Jurkat, Clone E6-1 (cell line): Measurements from ENCODE around the gene BHLHA15.
"Not testable (repeated sequence)": the region's sequence is repeated elsewhere in the genome, so short reads cannot be mapped to it uniquely, and the experiment has no call there.

ENCODE experiments used
- DNase-seq: peaks from one replicate; pipeline ENCODE4 v3.0.0-alpha.2; 2011; ENCODE audit warnings: low read depth, low spot score
- H3K4me3 ChIP-seq: 2 replicates; pipeline ENCODE4 v1.5.1; 2011; ENCODE audit warnings: mild to moderate bottlenecking, low read length, control low read depth, moderate library complexity

BHLHA15 gene

DNA sequence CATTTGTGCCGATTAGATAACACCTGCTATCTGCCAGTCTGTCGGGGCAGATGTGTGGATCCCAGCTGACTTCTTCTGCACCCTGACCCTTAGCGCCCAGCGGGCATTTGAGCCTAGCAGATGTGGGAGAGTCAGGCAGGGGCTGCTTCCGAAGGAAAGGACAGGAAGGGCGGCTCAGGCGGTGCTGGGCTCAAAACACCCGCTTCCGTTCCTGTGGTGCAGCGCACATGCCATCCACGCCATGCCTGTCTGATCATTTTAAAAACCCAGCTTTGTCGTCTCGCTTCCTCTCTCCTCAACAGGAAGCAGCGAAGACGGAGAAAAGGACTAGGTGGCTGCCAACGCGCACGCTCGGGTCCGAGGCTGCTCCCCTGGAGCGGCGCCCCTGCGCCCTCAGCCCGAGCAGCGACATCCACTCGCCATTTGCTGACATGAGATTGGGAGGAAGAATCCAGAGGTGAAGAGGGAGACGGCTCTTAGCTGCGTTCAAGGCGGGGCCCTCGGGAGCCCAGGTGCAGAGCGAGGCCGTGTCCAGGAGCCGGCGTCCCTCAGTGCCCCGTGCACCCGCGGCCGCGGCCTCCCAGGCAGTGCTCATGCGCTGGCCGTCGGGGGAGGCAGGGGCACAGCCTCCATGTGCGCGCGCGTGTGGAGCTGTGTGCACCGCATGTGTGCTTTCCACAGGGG, 5.9 kb upstream of the BHLHA15 start:
- H3K4me3 ChIP-seq, result no peak overlapping the region
- DNase-seq, result no peak

GRCh38 chr7:98206451-98207330, 4.5 kb upstream of the BHLHA15 start:
- no peak for DNase-seq
- H3K4me3 ChIP-seq, result no peak overlapping the region

DNA sequence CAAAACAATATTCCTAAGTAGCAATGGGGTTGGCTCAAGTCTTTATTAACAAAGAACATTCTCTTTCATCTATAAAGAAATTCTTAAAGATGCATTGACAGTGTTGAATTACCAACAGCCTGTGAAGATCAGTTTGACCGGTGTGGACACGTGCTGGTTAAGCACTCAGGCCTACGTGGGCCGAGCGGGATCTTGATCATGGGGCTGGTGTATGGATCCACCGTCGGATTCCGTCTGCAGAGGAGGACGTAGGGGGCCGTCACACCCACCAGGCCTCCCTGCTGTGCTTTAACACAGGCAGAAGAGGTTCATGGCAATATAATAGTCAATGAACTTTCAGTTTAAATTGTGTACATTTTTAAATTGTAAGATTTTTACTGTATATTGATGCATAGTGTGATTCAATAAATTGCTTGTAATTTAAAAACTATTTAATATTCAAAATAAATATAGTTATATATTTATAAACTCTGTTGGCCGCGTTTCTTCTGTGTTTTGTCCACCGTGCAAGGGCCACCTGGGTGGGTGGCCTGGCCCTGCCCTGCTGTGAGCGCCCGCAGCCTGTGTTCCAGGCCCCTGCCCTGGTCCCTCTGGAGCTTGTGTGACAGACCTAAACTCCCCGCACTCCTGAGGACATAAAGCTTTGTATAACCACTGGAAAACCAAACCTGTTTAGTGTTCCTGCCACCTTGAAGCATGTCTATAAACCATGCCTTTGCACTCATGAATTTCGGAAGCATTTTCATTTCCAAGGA, 1.9 kb upstream of the BHLHA15 start:
- no peak overlapping the region for H3K4me3 ChIP-seq
- DNase-seq, result no peak

- DNase-seq, result no peak
- no peak overlapping the region for H3K4me3 ChIP-seq
Observed at GRCh38 chr7:98210513-98211220, 572 bp upstream of the BHLHA15 start.

DNA sequence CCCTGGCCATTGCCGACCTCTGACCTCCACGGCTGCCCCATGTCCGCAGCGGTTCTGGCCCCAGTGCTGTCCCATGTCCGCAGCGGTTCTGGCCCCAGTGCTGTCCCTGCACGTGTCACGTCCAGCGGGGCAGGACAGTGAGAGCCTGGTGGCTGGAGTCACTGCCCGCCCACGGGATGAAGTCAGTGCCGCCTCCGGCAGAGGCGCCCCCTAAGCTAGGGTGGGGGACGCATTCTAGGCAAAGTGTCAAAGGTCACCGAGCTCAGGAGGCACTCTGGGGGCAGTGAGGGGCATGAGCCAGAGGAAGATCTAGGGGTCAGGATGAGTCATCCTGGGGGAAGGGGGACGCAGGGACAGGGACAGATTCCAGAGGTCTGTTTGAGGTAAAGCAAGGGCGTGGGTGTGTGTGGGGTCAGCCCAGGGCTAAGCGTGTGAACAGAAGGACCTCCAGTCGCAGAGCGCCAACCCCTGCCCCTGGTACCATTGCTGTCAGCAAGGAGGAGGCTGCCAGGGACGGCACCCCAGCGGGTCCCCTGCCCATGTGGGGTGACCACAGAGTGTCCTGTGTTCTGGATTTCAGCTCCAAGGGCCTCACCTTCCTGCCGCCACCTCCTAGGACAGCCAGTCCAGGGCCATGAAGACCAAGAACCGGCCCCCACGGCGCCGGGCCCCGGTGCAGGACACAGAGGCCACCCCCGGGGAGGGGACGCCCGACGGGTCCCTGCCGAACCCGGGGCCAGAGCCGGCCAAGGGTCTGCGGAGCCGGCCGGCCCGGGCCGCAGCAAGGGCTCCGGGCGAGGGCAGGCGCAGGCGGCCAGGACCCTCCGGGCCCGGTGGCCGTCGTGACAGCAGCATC, 665 bp downstream of the BHLHA15 start:
- DNase-seq, result no peak
- no peak overlapping the region for H3K4me3 ChIP-seq

GRCh38 chr7:98212532-98213041, 1.3 kb downstream of the BHLHA15 start:
- no peak overlapping the region for H3K4me3 ChIP-seq
- no peak for DNase-seq

DNA sequence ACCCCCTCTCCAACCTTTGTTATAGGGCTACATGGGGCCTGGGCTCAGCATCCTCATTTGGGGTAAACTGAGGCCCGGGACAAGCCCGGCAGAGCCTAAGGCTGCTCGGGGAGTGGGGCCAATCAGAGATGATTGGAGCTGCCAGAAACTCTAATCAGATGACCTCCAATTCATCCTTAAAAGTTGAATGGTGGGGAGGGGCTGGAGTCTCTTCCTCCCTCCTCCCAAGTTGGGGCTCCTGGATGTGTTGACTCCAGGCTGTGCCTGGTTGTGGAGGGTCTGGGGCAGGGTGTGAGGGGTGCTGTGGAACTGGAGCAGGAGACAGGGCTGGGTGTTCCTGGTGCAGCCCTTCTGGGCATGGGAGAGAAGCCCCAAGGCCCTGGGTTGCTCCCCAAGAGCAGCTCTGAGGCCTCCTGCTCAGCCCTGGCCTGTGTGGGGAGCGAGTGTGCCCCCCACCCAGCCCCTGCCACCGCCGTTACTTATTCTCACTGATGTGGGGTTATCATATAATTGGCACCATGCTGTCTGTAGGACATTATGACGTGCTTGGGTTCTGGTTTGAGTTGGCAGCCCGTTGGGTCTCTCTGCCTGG, 2.2 kb downstream of the BHLHA15 start:
- no peak overlapping the region for H3K4me3 ChIP-seq
- no peak for DNase-seq

DNA sequence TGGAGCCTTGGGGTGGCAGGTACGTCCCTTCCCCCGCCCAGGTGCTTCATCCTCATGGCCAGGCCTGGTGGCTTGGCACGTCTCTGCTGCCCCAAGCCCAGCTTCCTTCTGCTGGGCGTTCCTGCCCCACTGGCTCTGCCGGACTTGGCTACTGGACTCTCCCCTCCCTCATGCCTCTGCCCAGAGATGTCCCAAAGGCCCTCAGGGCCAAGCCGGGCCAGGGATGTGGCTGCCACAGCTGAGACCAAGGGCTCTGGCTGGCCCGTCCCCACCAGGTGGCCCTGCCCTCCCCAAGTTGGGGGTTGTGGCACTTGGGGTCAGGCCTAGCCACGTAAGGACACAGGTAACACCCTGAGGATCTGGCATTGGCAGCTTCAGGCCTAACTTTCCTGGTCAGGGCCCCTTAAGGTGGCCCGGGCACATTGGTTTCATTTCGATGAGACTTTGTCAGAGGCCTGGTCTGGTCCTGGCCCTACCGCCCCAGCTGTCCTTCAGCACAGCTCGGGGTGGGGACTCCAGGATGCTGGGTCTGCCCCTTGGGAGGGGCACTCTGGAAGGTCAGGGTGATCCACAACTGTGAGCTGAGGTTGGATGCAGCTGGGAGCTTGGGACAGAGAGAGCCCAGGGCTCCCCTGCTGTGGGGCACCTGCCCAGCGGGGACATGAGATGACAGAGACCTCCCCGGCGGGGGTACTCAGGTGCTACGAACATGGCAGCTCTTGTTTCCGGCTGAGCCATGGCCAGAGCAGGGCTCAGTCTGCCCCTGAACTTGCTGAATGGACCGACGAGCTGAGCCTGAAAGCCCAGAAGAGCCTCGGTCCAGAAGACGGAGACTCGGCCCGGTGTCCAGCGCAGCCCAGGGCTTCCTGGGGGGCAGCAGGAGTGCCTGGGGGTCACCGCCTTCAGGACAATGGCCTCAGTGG, 2.9 kb downstream of the BHLHA15 start:
- DNase-seq, result no peak
- no peak overlapping the region for H3K4me3 ChIP-seq

DNA sequence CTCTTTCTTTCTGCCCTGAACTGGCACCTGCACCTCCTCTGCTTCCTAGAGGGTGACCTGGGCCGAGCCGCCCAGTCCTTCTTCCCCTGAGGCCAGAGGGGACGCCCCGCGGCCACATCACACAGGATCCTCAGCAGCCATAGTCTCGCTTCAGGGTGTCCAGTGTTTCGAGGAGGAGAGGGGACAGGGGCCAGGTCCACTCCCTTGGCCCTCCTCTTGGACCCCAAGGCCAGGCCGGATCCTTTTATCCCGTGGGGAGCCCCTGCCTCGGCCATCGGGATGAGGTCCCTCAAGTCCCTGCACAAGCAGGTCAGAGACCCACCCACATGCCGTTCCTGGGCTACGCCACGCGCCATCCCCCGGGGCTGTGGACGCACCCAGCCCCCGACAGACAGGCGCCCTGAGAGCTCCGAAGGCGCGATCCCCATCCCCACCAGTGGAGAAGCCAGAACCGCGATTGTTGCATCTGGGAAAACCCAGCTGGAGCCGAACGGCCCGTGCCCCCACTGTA, 3.6 kb downstream of the BHLHA15 start:
- DNase-seq, result no peak

DNA sequence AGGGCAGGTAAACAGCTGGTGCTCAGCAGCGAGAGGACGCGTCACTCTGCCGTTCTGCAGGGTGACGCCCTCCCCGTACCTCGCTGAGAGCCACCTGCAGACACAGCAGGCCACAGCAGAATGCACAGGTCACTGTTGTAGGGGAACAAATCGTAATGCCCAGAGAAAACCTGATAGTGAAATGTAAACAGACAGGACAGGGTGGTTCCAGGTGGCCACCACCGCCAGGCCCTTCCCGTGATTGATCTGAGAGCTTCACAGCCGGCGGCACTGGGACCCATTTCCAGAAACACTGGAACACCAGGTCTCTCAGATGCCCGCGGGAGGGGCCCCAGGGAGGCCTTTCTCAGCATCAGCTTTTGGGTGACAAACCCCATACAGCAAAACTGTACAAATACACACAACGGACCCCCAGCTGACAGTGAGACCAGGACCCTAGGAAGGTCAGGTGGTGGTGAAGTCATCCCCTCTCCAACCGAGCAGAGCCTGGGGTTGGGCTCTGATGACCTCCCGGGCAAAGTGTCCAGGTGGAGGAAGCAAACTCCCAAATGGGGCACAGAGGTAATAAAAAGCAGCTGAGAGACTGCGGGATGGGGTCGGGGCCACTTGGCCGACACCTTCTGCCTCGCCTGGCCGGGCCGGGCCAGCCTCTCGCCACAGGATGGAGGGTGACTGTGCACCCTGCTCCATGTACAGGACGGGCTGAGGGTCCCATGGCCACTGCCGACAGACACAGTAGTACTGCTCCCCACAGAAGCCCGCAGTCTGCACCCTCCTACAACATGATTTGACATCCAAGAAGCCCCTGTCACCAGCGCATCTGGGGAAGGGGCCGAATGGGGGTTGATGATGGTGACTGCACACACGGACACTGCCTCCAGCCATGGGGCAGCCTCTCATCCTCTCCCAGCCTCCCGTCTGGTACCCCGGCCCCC, 4.6 kb downstream of the BHLHA15 start:
- no peak overlapping the region for H3K4me3 ChIP-seq
- DNase-seq, result no peak

More for the DNA sequence above, 3.6 kb downstream of the BHLHA15 start:
- H3K4me3 ChIP-seq, result no peak overlapping the region

- DNase-seq, result no peak
- H3K4me3 ChIP-seq, result no peak overlapping the region
Observed at GRCh38 chr7:98216941-98217622, 5.8 kb downstream of the BHLHA15 start.

GRCh38 chr7:98217623-98218582, 6.7 kb downstream of the BHLHA15 start:
- H3K4me3 ChIP-seq, result no peak overlapping the region
- no peak for DNase-seq

DNA sequence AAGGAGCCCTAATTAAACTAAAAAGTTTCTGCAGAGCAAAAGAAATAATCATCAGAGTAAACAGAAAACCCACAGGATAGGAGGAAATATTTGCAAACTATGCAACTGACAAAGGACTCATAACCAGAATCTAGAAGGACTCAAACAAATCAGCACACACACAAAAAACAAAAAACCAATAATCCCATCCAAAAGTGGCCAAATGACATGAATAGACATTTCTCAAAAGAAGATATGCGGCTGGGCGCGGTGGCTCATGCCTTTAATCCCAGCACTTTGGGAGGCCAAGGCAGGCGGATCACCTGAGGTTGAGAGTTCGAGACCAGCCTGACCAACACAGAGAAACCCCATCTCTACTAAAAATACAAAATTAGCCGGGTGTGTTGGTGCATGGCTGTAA, 8.1 kb downstream of the BHLHA15 start:
- H3K4me3 ChIP-seq, result not testable (repeated sequence)

More for the DNA sequence above, 8.1 kb downstream of the BHLHA15 start:
- DNase-seq, result not testable (repeated sequence)
